HG02642 (cell line): ENCODE data around the gene TSPAN9.

Experiments
- ATAC-seq: cut with Tn5 transposase; IDR thresholded peaks from one replicate; pipeline ENCODE4 v1.9.1; 2021; ENCODE audit warnings: mild to moderate bottlenecking; ENCODE audit not compliant: unreplicated experiment, poor library complexity

TSPAN9 gene

GRCh38 chr12:3136641-3137267, 59.6 kb downstream of the TSPAN9 start:
- no peak for ATAC-seq

GRCh38 chr12:3137268-3137781, 60.1 kb downstream of the TSPAN9 start:
- no peak for ATAC-seq

- ATAC-seq, result no peak
These were observed 60.8 kb downstream of the TSPAN9 start for GRCh38 chr12:3137814-3138445.

- ATAC-seq, result no peak
These were observed 61.8 kb downstream of the TSPAN9 start for GRCh38 chr12:3138941-3139511.

- no peak for ATAC-seq
These were observed 62.6 kb downstream of the TSPAN9 start for GRCh38 chr12:3139760-3140159.

GRCh38 chr12:3140284-3140683, 63.1 kb downstream of the TSPAN9 start:
- ATAC-seq, result no peak

GRCh38 chr12:3141339-3142321, 64.5 kb downstream of the TSPAN9 start:
- no peak for ATAC-seq

- no peak for ATAC-seq
These were observed 65.2 kb downstream of the TSPAN9 start for GRCh38 chr12:3142386-3142785.

GRCh38 chr12:3144495-3144894, 67.3 kb downstream of the TSPAN9 start:
- ATAC-seq, result no peak

GRCh38 chr12:3145033-3145432, 67.9 kb downstream of the TSPAN9 start:
- no peak for ATAC-seq

- ATAC-seq, result no peak
These were observed 68.5 kb downstream of the TSPAN9 start for GRCh38 chr12:3145546-3146310.

GRCh38 chr12:3147260-3147659, 70.1 kb downstream of the TSPAN9 start:
- ATAC-seq, result no peak

GRCh38 chr12:3148366-3149000, 71.3 kb downstream of the TSPAN9 start:
- ATAC-seq, result no peak

- ATAC-seq, result no peak
These were observed 72.5 kb downstream of the TSPAN9 start for GRCh38 chr12:3149515-3150307.

GRCh38 chr12:3150308-3150670, 73.1 kb downstream of the TSPAN9 start:
- no peak for ATAC-seq

- ATAC-seq, result no peak
These were observed 74.0 kb downstream of the TSPAN9 start for GRCh38 chr12:3150931-3151835.

- ATAC-seq, result no peak
These were observed 74.9 kb downstream of the TSPAN9 start for GRCh38 chr12:3152011-3152511.
